ENCODE data around the gene ST6GALNAC5. TPM values are rescaled to one million over a fixed set of nuclear protein-coding genes. Genes with fewer than 3 reads are reported as not detected.
"Not testable (repeated sequence)": the region's sequence is repeated elsewhere in the genome, so short reads cannot be mapped to it uniquely, and the experiment has no call there.

ST6GALNAC5 gene
- polyA plus RNA-seq, 1 experiment: 1.6 TPM

DNA sequence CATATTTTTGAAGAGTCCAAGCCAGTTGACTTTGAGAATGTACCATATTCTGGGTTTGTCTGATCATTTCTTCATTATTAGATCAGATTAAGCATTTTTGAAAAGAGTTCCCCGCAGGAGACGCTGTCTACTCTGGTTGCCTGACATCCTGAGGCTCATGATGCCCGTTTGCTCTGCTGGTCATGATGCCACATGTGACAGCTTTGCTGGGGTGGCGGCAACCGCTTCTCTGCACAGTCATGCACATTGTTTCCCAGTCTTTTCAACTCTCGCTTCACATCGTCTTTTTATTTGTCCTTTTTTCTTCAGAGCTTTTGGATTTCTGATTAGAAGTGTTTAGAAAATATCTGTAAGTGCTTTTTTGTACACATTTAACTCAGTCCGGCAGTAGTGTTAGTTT lies 90.7 kb downstream of the ST6GALNAC5 start:
- no peaks in the 10 kb centered on the region for H3K9me3 ChIP-seq (ENCODE audit: control insufficient read depth, insufficient read depth, low read length)
- CTCF ChIA-PET: no interaction called here
- H3K27ac ChIP-seq (ENCODE audit: low read depth, low read length): no peak overlapping the region
- POLR2A ChIA-PET: no interaction called here
- H3K4me3 ChIP-seq (ENCODE audit: low read depth, low read length): no peak overlapping the region
- TF ChIP-seq, protein P1, sequence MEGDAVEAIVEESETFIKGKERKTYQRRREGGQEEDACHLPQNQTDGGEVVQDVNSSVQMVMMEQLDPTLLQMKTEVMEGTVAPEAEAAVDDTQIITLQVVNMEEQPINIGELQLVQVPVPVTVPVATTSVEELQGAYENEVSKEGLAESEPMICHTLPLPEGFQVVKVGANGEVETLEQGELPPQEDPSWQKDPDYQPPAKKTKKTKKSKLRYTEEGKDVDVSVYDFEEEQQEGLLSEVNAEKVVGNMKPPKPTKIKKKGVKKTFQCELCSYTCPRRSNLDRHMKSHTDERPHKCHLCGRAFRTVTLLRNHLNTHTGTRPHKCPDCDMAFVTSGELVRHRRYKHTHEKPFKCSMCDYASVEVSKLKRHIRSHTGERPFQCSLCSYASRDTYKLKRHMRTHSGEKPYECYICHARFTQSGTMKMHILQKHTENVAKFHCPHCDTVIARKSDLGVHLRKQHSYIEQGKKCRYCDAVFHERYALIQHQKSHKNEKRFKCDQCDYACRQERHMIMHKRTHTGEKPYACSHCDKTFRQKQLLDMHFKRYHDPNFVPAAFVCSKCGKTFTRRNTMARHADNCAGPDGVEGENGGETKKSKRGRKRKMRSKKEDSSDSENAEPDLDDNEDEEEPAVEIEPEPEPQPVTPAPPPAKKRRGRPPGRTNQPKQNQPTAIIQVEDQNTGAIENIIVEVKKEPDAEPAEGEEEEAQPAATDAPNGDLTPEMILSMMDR (IDR thresholded peaks at IDR 0.05; ENCODE audit: low read depth, low read length): no peak
- DNase-seq (ENCODE audit: low read depth, low spot score): no peak
- H3K27me3 ChIP-seq (ENCODE audit: control insufficient read depth, insufficient read depth, low read length): no peaks in the 10 kb centered on the region

DNA sequence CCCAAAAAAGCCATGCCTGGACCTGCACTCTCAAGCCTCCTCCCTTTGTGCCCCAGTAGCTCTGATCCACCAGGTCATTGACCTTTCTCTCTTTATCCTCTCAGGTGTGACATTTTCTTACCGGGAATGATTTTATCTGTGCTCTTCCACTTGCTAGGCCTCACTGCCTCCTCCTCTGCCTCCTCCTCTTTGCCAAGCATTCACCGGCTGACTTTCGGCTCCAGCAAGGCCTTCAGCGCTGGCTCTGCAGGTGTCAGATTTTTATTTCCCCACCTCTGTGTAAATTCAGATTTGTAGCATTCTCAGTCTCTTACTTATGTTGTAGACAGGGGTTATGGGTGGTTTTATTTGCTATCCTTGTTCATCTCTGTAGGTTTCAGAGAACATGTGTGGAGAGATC lies 91.5 kb downstream of the ST6GALNAC5 start:
- ChIA-PET POLR2A (no interaction called here), CTCF (no interaction called here)
- no peak overlapping the region for H3K27ac ChIP-seq (ENCODE audit: low read depth, low read length)
- TF ChIP-seq, protein P1 (IDR thresholded peaks at IDR 0.05; ENCODE audit: low read depth, low read length): no peak
- H3K4me3 ChIP-seq (ENCODE audit: low read depth, low read length): no peak overlapping the region
- DNase-seq (ENCODE audit: low read depth, low spot score): no peak
- no peaks in the 10 kb centered on the region for H3K27me3 ChIP-seq (ENCODE audit: control insufficient read depth, insufficient read depth, low read length)
- no peaks in the 10 kb centered on the region for H3K9me3 ChIP-seq (ENCODE audit: control insufficient read depth, insufficient read depth, low read length)

DNA sequence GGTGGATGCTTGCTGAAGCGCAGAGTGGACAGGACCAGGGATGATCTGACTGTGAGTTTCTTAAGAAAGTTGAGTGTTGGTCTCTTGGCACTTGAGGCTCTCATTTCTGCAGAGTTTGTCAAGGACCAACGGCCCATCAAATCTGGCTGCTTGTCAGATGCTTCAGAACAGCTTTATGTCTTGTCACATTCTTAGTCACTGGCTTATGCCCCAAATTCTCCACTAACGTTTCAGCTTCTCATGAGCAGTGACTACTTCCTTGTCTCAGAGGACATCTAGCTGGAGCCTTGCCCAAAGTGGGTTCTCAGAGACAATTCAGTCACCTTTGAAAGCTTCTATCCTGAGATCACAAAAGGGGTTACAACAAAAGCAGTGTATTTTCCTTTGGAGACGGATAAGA lies 92.3 kb downstream of the ST6GALNAC5 start:
- ChIA-PET POLR2A (no interaction called here), CTCF (no interaction called here)
- no peaks in the 10 kb centered on the region for H3K9me3 ChIP-seq (ENCODE audit: control insufficient read depth, insufficient read depth, low read length)
- H3K27ac ChIP-seq (ENCODE audit: low read depth, low read length): no peak overlapping the region
- TF ChIP-seq, protein P1 (IDR thresholded peaks at IDR 0.05; ENCODE audit: low read depth, low read length): no peak
- DNase-seq (ENCODE audit: low read depth, low spot score): no peak
- H3K27me3 ChIP-seq (ENCODE audit: control insufficient read depth, insufficient read depth, low read length): no peaks in the 10 kb centered on the region
- no peak overlapping the region for H3K4me3 ChIP-seq (ENCODE audit: low read depth, low read length)

DNA sequence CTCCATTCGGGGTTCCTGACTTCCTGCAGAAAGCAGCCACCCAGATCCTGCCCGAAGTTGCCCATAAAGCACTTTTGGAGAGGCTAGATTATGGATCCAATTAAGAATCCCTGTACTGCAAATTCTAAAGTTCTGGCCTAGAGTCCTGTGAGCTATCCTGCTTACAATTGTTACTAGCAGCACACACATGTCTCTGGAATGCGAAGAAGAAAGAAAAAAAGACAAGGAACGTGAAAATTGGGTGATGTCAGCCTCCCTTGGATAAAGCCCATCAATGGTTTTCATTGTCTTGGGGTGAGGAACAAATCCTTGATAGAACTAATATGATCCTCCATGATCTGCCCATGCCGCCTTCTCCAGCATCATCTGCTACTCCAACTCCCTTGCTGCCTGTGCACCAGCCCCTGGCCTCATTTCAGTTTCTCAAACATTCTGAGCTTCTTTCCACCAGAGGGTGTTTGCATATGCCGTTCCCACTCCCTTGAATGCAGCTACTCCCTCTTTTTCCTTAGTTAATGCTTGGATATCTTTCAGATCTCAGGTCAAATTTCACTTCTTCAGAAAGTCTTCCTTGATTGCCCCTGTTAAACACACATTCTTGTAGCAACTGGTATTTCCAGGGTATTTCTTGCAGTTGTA lies 94.0 kb downstream of the ST6GALNAC5 start:
- CTCF ChIA-PET: no interaction called here
- Histone ChIP-seq H3K4me3 (ENCODE audit: low read depth, low read length) (no peak overlapping the region), H3K9me3 (ENCODE audit: control insufficient read depth, insufficient read depth, low read length) (no peaks in the 10 kb centered on the region), H3K27ac (ENCODE audit: low read depth, low read length) (no peak overlapping the region), H3K27me3 (ENCODE audit: control insufficient read depth, insufficient read depth, low read length) (no peaks in the 10 kb centered on the region)
- POLR2A ChIA-PET: no interaction called here
- DNase-seq (ENCODE audit: low read depth, low spot score): no peak
- TF ChIP-seq, protein P1 (IDR thresholded peaks at IDR 0.05; ENCODE audit: low read depth, low read length): no peak

DNA sequence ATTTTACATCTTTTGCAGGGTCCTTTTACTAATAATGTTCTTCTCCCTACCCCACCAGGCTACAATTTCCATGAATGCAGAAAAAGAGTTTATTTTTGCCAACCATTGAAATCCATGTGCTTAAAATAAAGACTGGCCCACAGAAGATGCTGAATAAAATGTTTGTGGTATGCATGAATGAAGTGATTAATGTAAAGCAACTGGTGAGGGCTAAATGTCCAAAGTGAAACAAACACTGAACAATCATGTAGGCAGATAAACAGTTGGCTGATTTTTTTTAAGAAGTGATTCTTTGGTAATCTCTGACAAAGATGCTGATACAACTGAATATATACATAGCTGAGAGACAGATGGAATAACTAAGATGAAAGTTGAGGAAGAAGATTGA lies 94.5 kb downstream of the ST6GALNAC5 start:
- H3K9me3 ChIP-seq (ENCODE audit: control insufficient read depth, insufficient read depth, low read length): no peaks in the 10 kb centered on the region
- H3K27me3 ChIP-seq (ENCODE audit: control insufficient read depth, insufficient read depth, low read length): no peaks in the 10 kb centered on the region
- H3K27ac ChIP-seq (ENCODE audit: low read depth, low read length): no peak overlapping the region
- TF ChIP-seq, protein P1 (IDR thresholded peaks at IDR 0.05; ENCODE audit: low read depth, low read length): no peak
- POLR2A ChIA-PET: no interaction called here
- H3K4me3 ChIP-seq (ENCODE audit: low read depth, low read length): no peak overlapping the region
- CTCF ChIA-PET: no interaction called here
- DNase-seq (ENCODE audit: low read depth, low spot score): no peak

DNA sequence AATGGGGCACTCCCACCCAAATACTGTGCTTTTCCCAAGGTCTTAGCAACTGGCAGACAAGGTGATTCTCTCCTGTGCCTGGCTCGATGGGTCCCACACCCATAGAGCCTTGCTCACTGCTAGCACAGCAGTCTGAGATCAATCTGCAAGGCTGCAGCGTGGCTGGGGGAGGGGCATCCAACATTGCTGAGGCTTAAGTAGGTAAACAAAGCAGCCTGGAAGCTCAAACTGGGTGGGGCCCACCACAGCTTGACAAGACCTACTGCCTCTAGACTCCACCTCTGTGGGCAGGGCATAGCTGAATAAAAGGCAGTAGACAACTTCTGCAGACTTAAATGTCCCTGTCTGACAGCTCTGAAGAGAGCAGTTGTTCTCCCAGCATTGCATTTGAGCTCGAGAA lies 114.0 kb downstream of the ST6GALNAC5 start:
- H3K4me3 ChIP-seq (ENCODE audit: low read depth, low read length); POLR2A ChIA-PET; DNase-seq (ENCODE audit: low read depth, low spot score); H3K9me3 ChIP-seq (ENCODE audit: control insufficient read depth, insufficient read depth, low read length); H3K27ac ChIP-seq (ENCODE audit: low read depth, low read length); CTCF ChIA-PET; H3K27me3 ChIP-seq (ENCODE audit: control insufficient read depth, insufficient read depth, low read length): not testable (repeated sequence)

Data from AG04450 (cell line).